GM18861 (cell line): ENCODE results near the gene KLK2.

Source experiments
- ATAC-seq: cut with Tn5 transposase; IDR thresholded peaks from one replicate; pipeline ENCODE4 v1.9.1; 2021; ENCODE audit not compliant: unreplicated experiment

The KLK2 gene

GRCh38 chr19:50873056-50873455 lies at the start of gene KLK2:
TSS of gene KLK2 (plus strand) at chr19:50873439. CDS start at chr19:50873474, 35 bp downstream.
- ATAC-seq = no peak

GRCh38 chr19:50826492-50827240 lies 46.6 kb upstream of the KLK2 start:
- no peak for ATAC-seq

GRCh38 chr19:50827476-50827875 lies 45.8 kb upstream of the KLK2 start:
- no peak for ATAC-seq

GRCh38 chr19:50829801-50830200 lies 43.4 kb upstream of the KLK2 start:
- no peak for ATAC-seq

GRCh38 chr19:50830266-50831025 lies 42.8 kb upstream of the KLK2 start:
- no peak for ATAC-seq

- ATAC-seq = no peak
Observed at GRCh38 chr19:50831026-50831396, 42.2 kb upstream of the KLK2 start.

- no peak for ATAC-seq
Observed at GRCh38 chr19:50832666-50833065, 40.6 kb upstream of the KLK2 start.

- no peak for ATAC-seq
Observed at GRCh38 chr19:50833117-50833801, 40.0 kb upstream of the KLK2 start, which contains the start of gene KLK15. TSS of gene KLK15 (minus strand) at chr19:50833574. CDS start at chr19:50831492, 2,082 bp downstream.

GRCh38 chr19:50833802-50834167 lies 39.5 kb upstream of the KLK2 start:
- no peak for ATAC-seq

- ATAC-seq = no peak
Observed at GRCh38 chr19:50835103-50835784, 38.0 kb upstream of the KLK2 start.

- ATAC-seq = peak; percentile 61
Observed at GRCh38 chr19:50835785-50836542, 37.3 kb upstream of the KLK2 start.

- ATAC-seq = no peak
Observed at GRCh38 chr19:50836543-50837195, 36.6 kb upstream of the KLK2 start.

GRCh38 chr19:50837300-50837699 lies 35.9 kb upstream of the KLK2 start:
- no peak for ATAC-seq

- ATAC-seq = no peak
Observed at GRCh38 chr19:50838239-50838638, 35.0 kb upstream of the KLK2 start.

GRCh38 chr19:50839712-50840655 lies 33.3 kb upstream of the KLK2 start:
- no peak for ATAC-seq

- no peak for ATAC-seq
Observed at GRCh38 chr19:50842130-50842529, 31.1 kb upstream of the KLK2 start.

GRCh38 chr19:50843205-50843604 lies 30.0 kb upstream of the KLK2 start:
- ATAC-seq = no peak

GRCh38 chr19:50843701-50844221 lies 29.5 kb upstream of the KLK2 start:
- ATAC-seq = no peak
